ENCODE measurements around the gene RNF123.

The RNF123 gene

GRCh38 chr3:49751501-49751900, 62.1 kb downstream of the RNF123 start:
- TF ChIP-seq CTCF (conservative IDR thresholded peaks at IDR 0.05; ENCODE audit: low read length) = no peak
- no peak for DNase-seq (ENCODE audit: low read depth)
- no peak overlapping the region for H3K4me3 ChIP-seq (ENCODE audit: low read length)

- H3K4me3 ChIP-seq (ENCODE audit: low read length) = no peak overlapping the region
- no peak for TF ChIP-seq CTCF (conservative IDR thresholded peaks at IDR 0.05; ENCODE audit: low read length)
- no peak for DNase-seq (ENCODE audit: low read depth)
Measured at GRCh38 chr3:49754536-49754935, 65.2 kb downstream of the RNF123 start.

GRCh38 chr3:49756036-49756435, 66.7 kb downstream of the RNF123 start:
- TF ChIP-seq CTCF (conservative IDR thresholded peaks at IDR 0.05; ENCODE audit: low read length) = no peak

GRCh38 chr3:49757197-49757596, 67.8 kb downstream of the RNF123 start:
- no peak overlapping the region for H3K4me3 ChIP-seq (ENCODE audit: low read length)
- no peak for DNase-seq (ENCODE audit: low read depth)
- no peak for TF ChIP-seq CTCF (conservative IDR thresholded peaks at IDR 0.05; ENCODE audit: low read length)

More at GRCh38 chr3:49756036-49756435, 66.7 kb downstream of the RNF123 start:
- DNase-seq (ENCODE audit: low read depth) = no peak
- no peak overlapping the region for H3K4me3 ChIP-seq (ENCODE audit: low read length)

- no peak for DNase-seq (ENCODE audit: low read depth)
- no peak overlapping the region for H3K4me3 ChIP-seq (ENCODE audit: low read length)
- no peak for TF ChIP-seq CTCF (conservative IDR thresholded peaks at IDR 0.05; ENCODE audit: low read length)
Measured at GRCh38 chr3:49759226-49759625, 69.9 kb downstream of the RNF123 start.

GRCh38 chr3:49761661-49762060, 72.3 kb downstream of the RNF123 start:
- H3K4me3 ChIP-seq (ENCODE audit: low read length) = no peak overlapping the region
- no peak for TF ChIP-seq CTCF (conservative IDR thresholded peaks at IDR 0.05; ENCODE audit: low read length)
- no peak for DNase-seq (ENCODE audit: low read depth)

GRCh38 chr3:49763981-49764380, 74.6 kb downstream of the RNF123 start:
- no peak for TF ChIP-seq CTCF (conservative IDR thresholded peaks at IDR 0.05; ENCODE audit: low read length)
- DNase-seq (ENCODE audit: low read depth) = no peak
- H3K4me3 ChIP-seq (ENCODE audit: low read length) = no peak overlapping the region
